ENCODE data around the gene RDX. TPM values are rescaled to one million over a fixed set of nuclear protein-coding genes. Genes with fewer than 3 reads are reported as not detected.
"Not testable (repeated sequence)": the region's sequence is repeated elsewhere in the genome, so short reads cannot be mapped to it uniquely, and the experiment has no call there.

RDX gene
- total RNA-seq, 1 experiment from 2014 or later, result 132 TPM

DNA sequence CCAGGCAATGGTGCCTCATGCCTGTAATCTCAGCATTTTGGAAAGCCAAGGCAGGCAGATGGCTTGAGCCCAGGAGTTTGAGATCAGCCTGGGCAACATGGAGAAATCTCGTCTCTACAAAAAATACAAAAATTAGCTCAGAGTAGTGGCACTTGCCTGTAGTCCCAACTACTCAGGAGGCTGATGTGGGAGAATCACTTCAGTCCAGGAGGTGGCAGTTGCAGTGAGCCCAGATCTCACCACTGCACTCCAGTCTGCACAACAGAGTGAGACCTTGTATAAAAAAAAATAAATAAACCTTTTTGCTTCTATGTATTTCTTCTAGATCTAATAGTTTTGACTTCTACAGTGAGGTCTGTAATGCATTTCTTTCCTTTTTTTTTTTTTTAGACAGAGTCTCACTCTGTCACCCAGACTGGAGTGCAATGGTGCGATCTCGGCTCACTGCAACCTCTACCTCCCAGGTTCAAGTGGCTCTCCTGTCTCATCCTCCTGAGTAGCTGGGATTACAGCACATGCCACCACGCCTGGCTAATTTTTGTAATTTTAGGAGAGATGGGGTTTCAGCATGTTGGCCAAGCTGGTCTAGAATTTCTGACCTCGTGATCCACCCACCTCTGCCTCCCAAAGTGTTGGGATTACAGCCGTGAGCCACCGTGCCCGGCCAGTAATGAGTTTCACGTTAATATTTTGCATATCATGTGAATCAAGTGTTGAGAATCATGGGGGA, 18.1 kb upstream of the RDX start:
- no peak for DNase-seq (ENCODE audit: unreplicated experiment)
- Mint-ChIP-seq H3K27me3 (ENCODE audit: insufficient read depth, unreplicated experiment) (no peaks in the 10 kb centered on the region), H3K27ac (ENCODE audit: low read depth, unreplicated experiment) (no peak overlapping the region), H3K4me1 (ENCODE audit: insufficient read depth, unreplicated experiment) (peaks cover 10% of the 10 kb centered on the region), H3K9me3 (ENCODE audit: unreplicated experiment) (no peaks in the 10 kb centered on the region), H3K4me3 (ENCODE audit: unreplicated experiment) (no peak overlapping the region), H3K36me3 (ENCODE audit: insufficient read depth, unreplicated experiment) (no peaks in the 10 kb centered on the region)
- TF ChIP-seq, protein P1, sequence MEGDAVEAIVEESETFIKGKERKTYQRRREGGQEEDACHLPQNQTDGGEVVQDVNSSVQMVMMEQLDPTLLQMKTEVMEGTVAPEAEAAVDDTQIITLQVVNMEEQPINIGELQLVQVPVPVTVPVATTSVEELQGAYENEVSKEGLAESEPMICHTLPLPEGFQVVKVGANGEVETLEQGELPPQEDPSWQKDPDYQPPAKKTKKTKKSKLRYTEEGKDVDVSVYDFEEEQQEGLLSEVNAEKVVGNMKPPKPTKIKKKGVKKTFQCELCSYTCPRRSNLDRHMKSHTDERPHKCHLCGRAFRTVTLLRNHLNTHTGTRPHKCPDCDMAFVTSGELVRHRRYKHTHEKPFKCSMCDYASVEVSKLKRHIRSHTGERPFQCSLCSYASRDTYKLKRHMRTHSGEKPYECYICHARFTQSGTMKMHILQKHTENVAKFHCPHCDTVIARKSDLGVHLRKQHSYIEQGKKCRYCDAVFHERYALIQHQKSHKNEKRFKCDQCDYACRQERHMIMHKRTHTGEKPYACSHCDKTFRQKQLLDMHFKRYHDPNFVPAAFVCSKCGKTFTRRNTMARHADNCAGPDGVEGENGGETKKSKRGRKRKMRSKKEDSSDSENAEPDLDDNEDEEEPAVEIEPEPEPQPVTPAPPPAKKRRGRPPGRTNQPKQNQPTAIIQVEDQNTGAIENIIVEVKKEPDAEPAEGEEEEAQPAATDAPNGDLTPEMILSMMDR (IDR thresholded peaks at IDR 0.05; ENCODE audit: unreplicated experiment), result no peak
- intact Hi-C loops (cut with micrococcal nuclease), result no loop called here
- ChIA-PET POLR2A (no interaction called here), CTCF (interaction anchor here (0.5 kb wide), 1 partner anchor 24 kb away, joined by 3 read pairs; no protein-coding TSS in a partner anchor)
- BruUV-seq (replicated peaks), result no TSS peak

DNA sequence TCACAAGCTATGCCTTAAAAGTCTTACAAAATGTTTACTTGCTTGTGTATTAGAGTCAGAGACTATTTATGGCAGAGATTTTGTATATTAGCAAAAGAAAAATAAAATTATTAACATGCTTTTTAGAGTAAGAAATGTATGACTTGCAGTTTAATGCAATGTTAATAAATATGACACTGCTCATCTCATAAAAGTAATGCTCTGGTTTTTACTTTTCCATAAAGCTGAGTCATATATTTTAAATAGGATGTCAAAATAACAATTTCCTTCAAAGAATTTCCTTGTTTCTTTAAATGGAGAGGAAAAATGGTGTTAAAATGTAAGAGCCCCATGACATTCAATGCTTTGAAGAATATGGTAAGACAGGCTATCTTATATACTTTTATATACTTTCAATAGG, 16.3 kb upstream of the RDX start:
- H3K27ac Mint-ChIP-seq (ENCODE audit: low read depth, unreplicated experiment), result no peak overlapping the region
- BruUV-seq (replicated peaks), result no TSS peak
- CTCF ChIA-PET, result interaction anchor here (0.5 to 1.3 kb wide), 4 partner anchors 10 to 120 kb away, joined by 3 to 4 read pairs (median 3); no protein-coding TSS in a partner anchor

DNA sequence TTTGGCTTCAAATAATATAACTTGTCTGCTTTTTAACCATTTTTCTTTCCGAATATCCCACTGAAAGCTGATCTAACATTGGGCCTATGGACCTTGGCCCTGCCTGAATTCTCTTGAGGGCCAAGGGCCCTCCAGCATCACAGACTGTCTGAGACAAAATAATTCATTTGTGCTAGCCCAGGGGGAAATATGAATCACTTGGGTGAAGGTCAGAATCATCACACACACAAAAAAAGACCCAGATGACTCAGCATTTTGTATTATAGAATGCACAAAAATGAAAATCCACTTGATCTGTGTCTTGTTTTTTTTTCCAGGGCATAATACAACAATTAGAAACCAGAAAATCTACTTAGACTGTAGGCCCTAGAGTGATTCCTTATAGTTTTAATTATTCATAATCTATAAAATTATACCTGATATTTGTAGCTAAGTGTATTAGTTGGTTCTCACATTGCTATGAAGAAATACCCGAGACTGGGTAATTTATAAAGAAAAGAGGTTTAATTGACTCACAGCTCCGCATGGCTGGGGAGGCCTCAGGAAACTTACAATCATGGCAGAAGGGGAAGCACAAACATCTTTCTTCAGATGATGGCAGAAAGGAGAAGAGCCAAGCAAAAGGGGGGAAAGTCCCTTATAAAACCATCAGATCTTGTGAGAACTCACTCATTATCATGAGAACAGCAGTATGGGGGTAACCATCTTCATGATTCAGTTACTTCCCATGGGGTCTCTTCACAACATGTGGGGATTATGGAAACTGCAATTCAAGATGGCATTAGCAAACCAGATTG, 15.6 kb upstream of the RDX start:
- CTCF ChIA-PET, result interaction anchor here (0.5 to 1.3 kb wide), 4 partner anchors 9 to 121 kb away, joined by 3 to 4 read pairs (median 3); no protein-coding TSS in a partner anchor
- Mint-ChIP-seq H3K9me3 (ENCODE audit: unreplicated experiment) (no peaks in the 10 kb centered on the region), H3K4me3 (ENCODE audit: unreplicated experiment) (no peak overlapping the region), H3K4me1 (ENCODE audit: insufficient read depth, unreplicated experiment) (peaks cover 10% of the 10 kb centered on the region), H3K36me3 (ENCODE audit: insufficient read depth, unreplicated experiment) (no peaks in the 10 kb centered on the region), H3K27me3 (ENCODE audit: insufficient read depth, unreplicated experiment) (no peaks in the 10 kb centered on the region), H3K27ac (ENCODE audit: low read depth, unreplicated experiment) (no peak overlapping the region)
- intact Hi-C loops (cut with micrococcal nuclease), result no loop called here
- BruUV-seq (replicated peaks), result no TSS peak
- TF ChIP-seq, protein P1 (IDR thresholded peaks at IDR 0.05; ENCODE audit: unreplicated experiment), result no peak
- peak; percentile 57 for DNase-seq (ENCODE audit: unreplicated experiment)
- POLR2A ChIA-PET, result interaction anchor here (1.3 kb wide), 1 partner anchor 15 kb away, joined by 3 read pairs; the partner anchor contains the start of gene RDX

More for the DNA sequence above, 16.3 kb upstream of the RDX start:
- Mint-ChIP-seq H3K4me1 (ENCODE audit: insufficient read depth, unreplicated experiment) (peaks cover 10% of the 10 kb centered on the region), H3K27me3 (ENCODE audit: insufficient read depth, unreplicated experiment) (no peaks in the 10 kb centered on the region), H3K9me3 (ENCODE audit: unreplicated experiment) (no peaks in the 10 kb centered on the region), H3K36me3 (ENCODE audit: insufficient read depth, unreplicated experiment) (no peaks in the 10 kb centered on the region), H3K4me3 (ENCODE audit: unreplicated experiment) (no peak overlapping the region)
- POLR2A ChIA-PET, result interaction anchor here (1.3 kb wide), 1 partner anchor 16 kb away, joined by 3 read pairs; the partner anchor contains the start of gene RDX
- no peak for DNase-seq (ENCODE audit: unreplicated experiment)
- TF ChIP-seq, protein P1 (IDR thresholded peaks at IDR 0.05; ENCODE audit: unreplicated experiment), result no peak
- intact Hi-C loops (cut with micrococcal nuclease), result no loop called here

DNA sequence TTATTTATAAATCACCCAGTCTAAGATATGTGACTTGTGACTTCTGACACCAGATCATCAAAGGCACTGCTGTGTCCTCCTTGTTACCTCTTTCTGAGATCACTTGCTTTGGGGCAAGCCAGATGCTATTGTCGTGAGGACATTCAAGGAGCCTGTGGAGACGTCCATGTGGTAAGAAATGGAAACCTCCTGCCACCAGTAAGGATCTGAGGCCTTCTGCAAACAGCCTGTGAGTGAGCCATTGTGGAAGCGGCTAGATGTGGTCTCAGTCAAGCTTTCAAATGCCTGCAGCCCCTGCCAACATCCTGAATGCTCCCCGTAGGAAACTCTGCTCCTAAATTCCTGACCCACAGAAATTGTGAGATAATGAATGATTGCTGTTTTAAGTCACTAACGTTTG, 11.7 kb upstream of the RDX start:
- intact Hi-C loops (cut with micrococcal nuclease), result no loop called here
- no peak overlapping the region for H3K4me3 Mint-ChIP-seq (ENCODE audit: unreplicated experiment)
- ChIA-PET CTCF (interaction anchor here (0.6 to 1.0 kb wide), 2 partner anchors 55 to 105 kb away, joined by 3 to 4 read pairs; no protein-coding TSS in a partner anchor), POLR2A (interaction anchor here (1.8 to 3.6 kb wide), 2 partner anchors 10 to 11 kb away, joined by 5 to 19 read pairs; partner anchors contain the start of gene RDX)
- H3K36me3 Mint-ChIP-seq (ENCODE audit: insufficient read depth, unreplicated experiment), result no peaks in the 10 kb centered on the region
- H3K4me1 Mint-ChIP-seq (ENCODE audit: insufficient read depth, unreplicated experiment), result peaks cover 10% of the 10 kb centered on the region
- H3K27me3 Mint-ChIP-seq (ENCODE audit: insufficient read depth, unreplicated experiment), result no peaks in the 10 kb centered on the region
- no peak overlapping the region for H3K27ac Mint-ChIP-seq (ENCODE audit: low read depth, unreplicated experiment)
- TF ChIP-seq, protein P1 (IDR thresholded peaks at IDR 0.05; ENCODE audit: unreplicated experiment), result no peak
- H3K9me3 Mint-ChIP-seq (ENCODE audit: unreplicated experiment), result no peaks in the 10 kb centered on the region
- DNase-seq (ENCODE audit: unreplicated experiment), result no peak
- no TSS peak for BruUV-seq (replicated peaks)

DNA sequence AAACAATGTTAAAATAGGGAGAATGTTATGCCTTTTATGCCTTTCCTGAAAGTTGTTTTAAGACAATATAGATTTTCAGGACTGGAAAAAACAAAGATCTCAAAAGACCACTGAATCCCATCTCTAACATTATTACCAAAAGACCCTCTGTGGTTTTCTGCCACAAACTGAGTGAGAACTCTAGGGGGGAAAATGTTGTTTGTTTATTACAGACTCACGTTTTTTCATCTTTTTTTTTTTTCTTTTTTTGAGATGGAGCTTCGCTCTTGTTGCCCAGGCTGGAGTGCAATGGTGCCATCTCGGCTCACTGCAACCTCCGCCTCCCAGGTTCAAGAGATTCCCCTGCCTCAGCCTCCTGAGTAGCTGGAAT, 9.6 kb upstream of the RDX start:
- ChIA-PET CTCF (interaction anchor here (0.6 kb wide), 1 partner anchor 104 kb away, joined by 3 read pairs; no protein-coding TSS in a partner anchor), POLR2A (interaction anchor here (1.0 to 3.6 kb wide), 3 partner anchors 9 to 53 kb away, joined by 3 to 19 read pairs (median 3); partner anchors contain the start of gene RDX)
- H3K4me1 Mint-ChIP-seq (ENCODE audit: insufficient read depth, unreplicated experiment); H3K27me3 Mint-ChIP-seq (ENCODE audit: insufficient read depth, unreplicated experiment); H3K27ac Mint-ChIP-seq (ENCODE audit: low read depth, unreplicated experiment); BruUV-seq (replicated peaks); H3K9me3 Mint-ChIP-seq (ENCODE audit: unreplicated experiment); H3K4me3 Mint-ChIP-seq (ENCODE audit: unreplicated experiment); DNase-seq (ENCODE audit: unreplicated experiment); intact Hi-C loops (cut with micrococcal nuclease); H3K36me3 Mint-ChIP-seq (ENCODE audit: insufficient read depth, unreplicated experiment): not testable (repeated sequence)
